HCT116 (cell line): Measurements from ENCODE around the gene ST6GALNAC5. TPM values are rescaled to one million over a fixed set of nuclear protein-coding genes. Genes with fewer than 3 reads are reported as not detected.

Experiments
- ATAC-seq: fragments of 200-7000 bp; cut with Tn5 transposase; 2 replicates; pipeline ENCODE4 v1.9.1; 2020; ENCODE audit warnings: mild to moderate bottlenecking, moderate library complexity
- BruUV-seq: library from RNA; stranded (reverse); fragments of 400-500 nt; replicated peaks from 2 replicates; lab custom pipeline; 2021; lab: Mats Ljungman, UMichigan
- CTCF ChIA-PET: fragments of 300-600 bp; sonication (Branson Sonifier 250); formaldehyde crosslinking; loops from one replicate; lab custom pipeline; 2021; ENCODE audit warnings: antibody characterized with exemption; lab: Charles Lee
- POLR2A ChIA-PET: fragments of 300-600, 350-600 bp; sonication (Branson Sonifier 250); formaldehyde crosslinking; loops from one replicate; lab custom pipeline; 2021; ENCODE audit warnings: antibody characterized with exemption; lab: Charles Lee
- RAD21 ChIA-PET, 2 experiments: fragments of 300-600 bp; sonication (Branson Sonifier 250); formaldehyde crosslinking; loops; one replicate each; lab custom pipeline; 2023; ENCODE audit warnings: low total read pairs in 2 of 2; ENCODE audit not compliant: uncharacterized antibody in 2 of 2, unreplicated experiment in 2 of 2, low non-redundant PET in 1 of 2; lab: Charles Lee
- DNase-seq: peaks from one replicate; pipeline ENCODE4 v3.0.0-alpha.2; 2010; ENCODE audit warnings: low read depth, low spot score
- H2AFZ ChIP-seq: fragments of 200-600 bp; shearing (Covaris generic), sonication (generic); 2 replicates; pipeline ENCODE4 v1.6.1; 2017; ENCODE audit warnings: low read depth, mixed run types, mixed read lengths, antibody characterized with exemption, low read length; ENCODE audit not compliant: poor library complexity, severe bottlenecking
- H3K27ac ChIP-seq: 2 replicates; pipeline ENCODE4 v1.5.1; 2012; ENCODE audit warnings: low read depth, low read length
- H3K27me3 ChIP-seq: fragments of 200-600 bp; sonication (generic); 2 replicates; pipeline ENCODE4 v1.6.1; 2016; ENCODE audit warnings: mixed run types, low read length, mixed read lengths; ENCODE audit not compliant: insufficient read depth
- H3K36me3 ChIP-seq, 2 experiments: fragments of 200-500 bp in 1 of 2; fragments of 200-600 bp in 1 of 2; sonication (Bioruptor generic) in 1 of 2; sonication (generic) in 1 of 2; 2 replicates each; pipeline versions ENCODE4 v1.5.1 to v1.6.1; 2014 to 2016; ENCODE audit warnings: low read length in 2 of 2, inconsistent platforms in 1 of 2, mixed read lengths in 1 of 2, mixed run types in 1 of 2; ENCODE audit not compliant: insufficient read depth in 2 of 2, control insufficient read depth in 1 of 2
- H3K4me1 ChIP-seq, 2 experiments: fragments of 200-600 bp in 1 of 2; sonication (generic) in 1 of 2; 2 replicates each; pipeline versions ENCODE4 v1.5.1 to v1.6.1; 2012 to 2017; ENCODE audit warnings: low read length in 2 of 2, inconsistent platforms in 1 of 2, mild to moderate bottlenecking in 1 of 2, mixed read lengths in 1 of 2, mixed run types in 1 of 2, moderate library complexity in 1 of 2; ENCODE audit not compliant: insufficient read depth in 2 of 2, control insufficient read depth in 1 of 2
- H3K4me2 ChIP-seq: fragments of 200-600 bp; sonication (generic); 2 replicates; pipeline ENCODE4 v1.6.1; 2017; ENCODE audit warnings: mixed run types, low read length, mixed read lengths
- H3K4me3 ChIP-seq, 2 experiments: fragments of 200-600 bp in 1 of 2; sonication (generic) in 1 of 2; replicated peaks in 1 of 2; 2 replicates each; pipeline ENCODE4 v1.5.1; 2011 to 2016; ENCODE audit warnings: low read length in 2 of 2, control low read depth in 1 of 2, low read depth in 1 of 2, mild to moderate bottlenecking in 1 of 2, mixed read lengths in 1 of 2, mixed run types in 1 of 2
- H3K79me2 ChIP-seq: fragments of 200-600 bp; sonication (generic); 2 replicates; pipeline ENCODE4 v1.6.1; 2017; ENCODE audit warnings: mild to moderate bottlenecking, mixed run types, low read length, moderate library complexity, mixed read lengths; ENCODE audit not compliant: insufficient read depth
- H3K9ac ChIP-seq: fragments of 200-600 bp; sonication (generic); 2 replicates; pipeline ENCODE4 v1.6.1; 2016; ENCODE audit warnings: low read length, mixed read lengths
- H3K9me2 ChIP-seq: fragments of 200-600 bp; sonication (generic), shearing (Covaris generic); 2 replicates; pipeline ENCODE4 v1.6.1; 2017; ENCODE audit warnings: mixed run types, mild to moderate bottlenecking, moderate library complexity; ENCODE audit not compliant: insufficient read depth
- H3K9me3 ChIP-seq, 2 experiments: fragments of 200-500 bp in 1 of 2; fragments of 200-600 bp in 1 of 2; sonication (Bioruptor generic) in 1 of 2; sonication (generic) in 1 of 2; 2 replicates each; pipeline ENCODE4 v1.6.1; 2014 to 2017; ENCODE audit warnings: low read length in 2 of 2, mixed read lengths in 2 of 2, inconsistent platforms in 1 of 2, low read depth in 1 of 2, mild to moderate bottlenecking in 1 of 2, mixed run types in 1 of 2, moderate library complexity in 1 of 2; ENCODE audit not compliant: control insufficient read depth in 1 of 2, insufficient read depth in 1 of 2
- H4K20me1 ChIP-seq: fragments of 200-600 bp; sonication (generic), shearing (Covaris generic); 2 replicates; pipeline ENCODE4 v1.6.1; 2017; ENCODE audit warnings: mixed run types, mild to moderate bottlenecking, moderate library complexity; ENCODE audit not compliant: insufficient read depth
- ATF3 ChIP-seq: IDR thresholded peaks from 2 replicates; pipeline ENCODE4 v1.6.1; 2012
- CBX3 ChIP-seq: IDR thresholded peaks from 2 replicates; pipeline ENCODE4 v1.6.1; 2012; ENCODE audit warnings: low read depth
- CEBPB ChIP-seq: IDR thresholded peaks from 2 replicates; pipeline ENCODE4 v1.6.1; 2012; ENCODE audit warnings: low read depth
- CTCF ChIP-seq, 3 experiments: fragments of 200-600 bp in 1 of 3; sonication (generic) in 1 of 3; IDR thresholded peaks in 2 of 3; conservative IDR thresholded peaks in 1 of 3; 2 replicates each; pipeline ENCODE4 v1.5.1; 2012 to 2017; ENCODE audit warnings: low read depth in 2 of 3, low read length in 2 of 3, antibody characterized with exemption in 1 of 3, borderline replicate concordance in 1 of 3, control low read depth in 1 of 3, mild to moderate bottlenecking in 1 of 3, mixed read lengths in 1 of 3, mixed run types in 1 of 3, moderate library complexity in 1 of 3; ENCODE audit not compliant: insufficient read depth in 1 of 3
- EGR1 ChIP-seq: IDR thresholded peaks from 2 replicates; pipeline ENCODE4 v1.6.1; 2012; ENCODE audit warnings: low read depth
- EZH2 ChIP-seq: fragments of 200-600 bp; sonication (generic); IDR thresholded peaks from 2 replicates; pipeline ENCODE4 v1.6.1; 2017; ENCODE audit warnings: antibody characterized with exemption, mixed run types
- JUND ChIP-seq: IDR thresholded peaks from 2 replicates; pipeline ENCODE4 v1.6.1; 2012
- MAX ChIP-seq: IDR thresholded peaks from 2 replicates; pipeline ENCODE4 v1.6.1; 2012
- POLR2AphosphoS5 ChIP-seq: IDR thresholded peaks from 2 replicates; pipeline ENCODE4 v1.6.1; 2011; ENCODE audit warnings: mild to moderate bottlenecking, low read depth, low read length, moderate library complexity
- ZBTB33 ChIP-seq: IDR thresholded peaks from 2 replicates; pipeline ENCODE4 v1.6.1; 2011; ENCODE audit warnings: mild to moderate bottlenecking, low read length, moderate library complexity; ENCODE audit not compliant: insufficient replicate concordance; ENCODE audit errors: extremely low read depth
- ZFX ChIP-seq: fragments of 450-650 bp; IDR thresholded peaks from 2 replicates; pipeline ENCODE4 v1.6.1; 2017
- ZNF274 ChIP-seq: fragments of 200-500 bp; sonication (Bioruptor generic); IDR thresholded peaks from 2 replicates; pipeline ENCODE4 v1.6.1; 2014; ENCODE audit warnings: mild to moderate bottlenecking, low read depth, low read length, inconsistent platforms
- intact Hi-C: fragments of 100-400 bp; cut with micrococcal nuclease; formaldehyde crosslinking; loops from 2 replicates; pipeline ENCODE4 v1.10.0; 2022
- total RNA-seq: library from RNA; stranded (reverse); gene quantifications from one replicate; pipeline ENCODE4 v1.2.1, GENCODE V29; 2021; ENCODE audit not compliant: unreplicated experiment
- TF ChIP-seq, protein P1 (sequence below): IDR thresholded peaks from 2 replicates; pipeline ENCODE4 v1.6.1; 2012; ENCODE audit warnings: low read depth

ST6GALNAC5 gene
- total RNA-seq, 1 experiment from 2014 or later: 1.2 TPM

DNA sequence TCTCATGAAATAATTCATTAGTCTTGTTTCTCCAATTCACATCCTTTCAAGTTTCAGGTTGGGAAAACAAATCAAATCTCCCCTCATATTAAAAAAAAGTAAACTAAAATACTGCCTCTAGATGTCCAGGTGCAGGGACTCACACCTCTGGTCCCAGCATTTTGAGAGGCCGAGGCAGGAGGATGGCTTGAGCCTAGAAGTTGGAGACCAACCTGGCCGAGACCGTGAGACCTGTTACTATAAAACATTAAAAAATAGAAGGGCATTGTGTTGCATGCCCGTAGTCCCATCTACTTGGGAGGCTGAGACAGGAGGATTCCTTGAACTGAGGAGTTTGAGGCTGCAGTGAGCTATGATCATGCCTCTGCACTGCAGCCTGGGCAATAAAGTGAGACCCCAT, 61.9 kb downstream of the ST6GALNAC5 start:
- TF ChIP-seq CTCF (IDR thresholded peaks at IDR 0.05 in 2 of 3, conservative IDR thresholded peaks at IDR 0.05 in 1 of 3; ENCODE audit: borderline replicate concordance in 1 of 3, insufficient read depth in 1 of 3, low read depth in 2 of 3, low read length in 2 of 3): no peak
- no peak for TF ChIP-seq JUND
- no peak for TF ChIP-seq EGR1
- no peak for TF ChIP-seq ZNF274
- TF ChIP-seq EZH2: no peak
- no peak for TF ChIP-seq MAX
- TF ChIP-seq POLR2AphosphoS5: no peak
- TF ChIP-seq CEBPB: no peak
- no peak for TF ChIP-seq ZFX
- no peak for TF ChIP-seq ZBTB33
- TF ChIP-seq, protein P1, sequence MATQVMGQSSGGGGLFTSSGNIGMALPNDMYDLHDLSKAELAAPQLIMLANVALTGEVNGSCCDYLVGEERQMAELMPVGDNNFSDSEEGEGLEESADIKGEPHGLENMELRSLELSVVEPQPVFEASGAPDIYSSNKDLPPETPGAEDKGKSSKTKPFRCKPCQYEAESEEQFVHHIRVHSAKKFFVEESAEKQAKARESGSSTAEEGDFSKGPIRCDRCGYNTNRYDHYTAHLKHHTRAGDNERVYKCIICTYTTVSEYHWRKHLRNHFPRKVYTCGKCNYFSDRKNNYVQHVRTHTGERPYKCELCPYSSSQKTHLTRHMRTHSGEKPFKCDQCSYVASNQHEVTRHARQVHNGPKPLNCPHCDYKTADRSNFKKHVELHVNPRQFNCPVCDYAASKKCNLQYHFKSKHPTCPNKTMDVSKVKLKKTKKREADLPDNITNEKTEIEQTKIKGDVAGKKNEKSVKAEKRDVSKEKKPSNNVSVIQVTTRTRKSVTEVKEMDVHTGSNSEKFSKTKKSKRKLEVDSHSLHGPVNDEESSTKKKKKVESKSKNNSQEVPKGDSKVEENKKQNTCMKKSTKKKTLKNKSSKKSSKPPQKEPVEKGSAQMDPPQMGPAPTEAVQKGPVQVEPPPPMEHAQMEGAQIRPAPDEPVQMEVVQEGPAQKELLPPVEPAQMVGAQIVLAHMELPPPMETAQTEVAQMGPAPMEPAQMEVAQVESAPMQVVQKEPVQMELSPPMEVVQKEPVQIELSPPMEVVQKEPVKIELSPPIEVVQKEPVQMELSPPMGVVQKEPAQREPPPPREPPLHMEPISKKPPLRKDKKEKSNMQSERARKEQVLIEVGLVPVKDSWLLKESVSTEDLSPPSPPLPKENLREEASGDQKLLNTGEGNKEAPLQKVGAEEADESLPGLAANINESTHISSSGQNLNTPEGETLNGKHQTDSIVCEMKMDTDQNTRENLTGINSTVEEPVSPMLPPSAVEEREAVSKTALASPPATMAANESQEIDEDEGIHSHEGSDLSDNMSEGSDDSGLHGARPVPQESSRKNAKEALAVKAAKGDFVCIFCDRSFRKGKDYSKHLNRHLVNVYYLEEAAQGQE: no peak
- no peak for TF ChIP-seq CBX3
- TF ChIP-seq ATF3: no peak
- Histone ChIP-seq H4K20me1 (no peaks in the 10 kb centered on the region), H3K4me3 (no peak overlapping the region), H3K4me1 (no peaks in the 10 kb centered on the region), H3K9ac (no peak overlapping the region), H2AFZ (no peak overlapping the region), H3K27ac (no peak overlapping the region), H3K9me3 (no peaks in the 10 kb centered on the region; a peak in 1 of 4 replicates), H3K36me3 (no peaks in the 10 kb centered on the region), H3K27me3 (no peaks in the 10 kb centered on the region), H3K79me2 (no peaks in the 10 kb centered on the region), H3K4me2 (no peak overlapping the region), H3K9me2 (no peaks in the 10 kb centered on the region)
- ChIA-PET RAD21 (no interaction called here), CTCF (no interaction called here), POLR2A (no interaction called here)
- intact Hi-C loops: no loop called here
- BruUV-seq: no TSS peak
- ATAC-seq: no peak
- DNase-seq: no peak
